GM19468 (cell line): ENCODE measurements around the gene SLC6A19.
"Not testable (repeated sequence)": the region's sequence is repeated elsewhere in the genome, so short reads cannot be mapped to it uniquely, and the experiment has no call there.

Experiments
- ATAC-seq: cut with Tn5 transposase; IDR thresholded peaks from one replicate; pipeline ENCODE4 v1.9.1; 2021; ENCODE audit warnings: mild to moderate bottlenecking, moderate library complexity, moderate number of reproducible peaks; ENCODE audit not compliant: unreplicated experiment; ENCODE audit errors: extremely low read depth

SLC6A19 gene

DNA sequence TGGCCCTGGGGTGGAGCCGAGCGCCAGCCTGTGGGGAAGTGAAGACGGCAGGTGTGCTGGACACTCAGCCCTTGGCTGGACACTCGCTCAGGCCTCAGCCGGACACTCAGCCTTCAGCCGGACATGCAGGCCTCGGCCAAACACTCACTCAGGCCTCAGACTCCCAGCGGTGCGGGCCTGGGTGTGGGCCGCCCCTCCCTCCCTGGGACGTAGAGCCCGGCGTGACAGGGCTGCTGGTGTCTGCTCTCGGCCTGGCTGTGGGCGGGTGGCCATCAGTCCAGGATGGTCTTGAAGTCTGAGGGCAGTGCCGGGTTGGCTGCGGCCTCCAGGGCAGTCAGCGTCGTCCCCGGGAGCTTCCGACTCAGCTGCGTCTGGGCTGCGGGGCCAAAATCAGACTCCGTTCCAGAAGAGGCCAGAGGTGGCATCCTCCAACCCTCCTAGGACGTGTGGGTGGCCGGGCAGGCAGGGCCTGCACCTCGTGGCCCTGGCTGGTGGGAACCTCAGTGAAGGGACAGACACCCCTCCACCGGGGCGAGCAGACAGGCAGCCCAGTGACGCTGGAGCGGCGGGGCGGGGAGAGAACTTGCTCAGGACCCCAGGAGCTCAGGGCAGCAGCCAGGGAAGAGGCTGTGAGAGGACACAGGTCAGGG lies 52.2 kb downstream of the SLC6A19 start:
- ATAC-seq = no peak

DNA sequence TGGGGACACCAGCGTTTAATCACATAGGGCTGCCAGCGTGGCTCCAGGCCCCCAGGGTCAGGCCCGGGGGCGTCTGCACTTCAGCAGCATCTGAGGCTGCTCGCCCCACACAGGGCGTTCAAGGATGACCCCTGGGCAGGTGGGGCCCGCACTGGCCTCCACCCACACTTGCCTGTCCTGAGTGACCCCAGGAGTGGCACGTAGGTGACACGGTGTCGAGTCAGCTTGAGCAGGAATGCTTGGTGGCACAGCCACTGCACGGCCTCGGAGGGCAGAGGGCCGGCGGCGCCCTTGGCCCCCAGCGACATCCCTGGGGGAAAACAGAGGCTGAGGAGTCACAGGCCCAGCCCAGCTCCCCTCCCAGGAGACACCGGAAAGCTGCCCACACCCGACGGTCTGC lies 52.8 kb downstream of the SLC6A19 start:
- ATAC-seq = no peak

DNA sequence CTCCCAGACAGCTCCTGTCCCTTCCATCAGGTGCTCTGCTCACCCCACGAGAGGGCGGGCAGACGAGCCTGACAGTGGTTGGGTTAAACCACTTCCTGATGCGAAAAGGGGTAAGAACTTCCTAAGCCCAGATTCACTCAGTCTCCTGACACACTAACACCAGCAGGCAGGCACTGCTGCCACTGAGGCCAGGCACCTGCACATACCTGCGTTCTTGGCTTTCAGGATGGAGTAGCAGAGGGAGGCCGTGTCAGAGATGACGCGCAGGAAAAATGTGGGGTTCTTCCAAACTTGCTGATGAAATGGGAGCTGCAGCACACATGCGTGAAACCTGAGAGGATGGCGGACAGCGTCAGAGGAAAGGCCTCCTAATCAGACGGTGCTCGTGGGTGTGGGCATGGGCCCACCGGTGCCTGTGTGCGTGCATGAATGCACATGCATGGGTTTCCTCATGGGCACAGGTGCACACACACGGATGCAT lies 53.7 kb downstream of the SLC6A19 start:
- no peak for ATAC-seq

DNA sequence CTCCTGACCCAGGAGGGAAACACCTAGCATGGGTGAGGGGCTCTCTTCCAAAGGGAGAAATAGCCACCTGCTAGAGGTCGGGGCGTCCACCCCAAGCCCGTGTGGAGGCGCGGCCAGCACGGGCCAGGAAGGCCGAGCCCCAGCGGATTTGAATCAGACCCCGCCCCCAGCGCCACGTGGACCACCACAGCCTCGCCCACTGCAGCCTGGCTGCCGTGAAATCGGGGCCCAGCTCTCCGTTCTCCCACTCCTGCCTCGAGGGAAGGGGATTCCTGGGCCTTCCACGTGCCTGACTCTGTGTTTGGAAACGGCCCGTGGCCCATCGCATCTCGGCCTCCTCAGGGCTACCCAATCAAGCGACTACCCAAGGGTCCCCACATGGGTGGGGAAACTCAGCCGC lies 55.4 kb downstream of the SLC6A19 start:
- no peak for ATAC-seq

- no peak for ATAC-seq
Observed at GRCh38 chr5:1257363-1257762, 56.0 kb downstream of the SLC6A19 start.

DNA sequence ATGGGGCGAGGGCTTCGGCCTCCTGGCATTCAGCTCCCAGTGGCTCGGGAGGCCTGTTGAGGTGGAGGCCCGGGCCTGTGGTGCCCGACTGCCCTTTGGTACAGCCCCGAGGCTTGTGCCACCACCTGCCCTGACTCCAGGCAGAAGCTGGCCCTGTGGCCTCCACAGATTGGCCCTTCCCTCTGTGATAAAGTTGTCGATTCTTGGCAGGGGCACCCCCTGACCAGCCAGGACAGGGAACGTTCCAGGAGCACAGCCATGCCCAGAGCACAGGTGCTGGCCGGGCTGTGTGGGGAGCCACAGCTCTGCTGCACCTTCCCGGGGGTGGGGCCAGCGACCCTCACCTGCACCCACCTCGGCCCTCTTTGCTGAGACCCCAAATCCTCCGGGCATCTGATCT lies 56.4 kb downstream of the SLC6A19 start:
- ATAC-seq = no peak

DNA sequence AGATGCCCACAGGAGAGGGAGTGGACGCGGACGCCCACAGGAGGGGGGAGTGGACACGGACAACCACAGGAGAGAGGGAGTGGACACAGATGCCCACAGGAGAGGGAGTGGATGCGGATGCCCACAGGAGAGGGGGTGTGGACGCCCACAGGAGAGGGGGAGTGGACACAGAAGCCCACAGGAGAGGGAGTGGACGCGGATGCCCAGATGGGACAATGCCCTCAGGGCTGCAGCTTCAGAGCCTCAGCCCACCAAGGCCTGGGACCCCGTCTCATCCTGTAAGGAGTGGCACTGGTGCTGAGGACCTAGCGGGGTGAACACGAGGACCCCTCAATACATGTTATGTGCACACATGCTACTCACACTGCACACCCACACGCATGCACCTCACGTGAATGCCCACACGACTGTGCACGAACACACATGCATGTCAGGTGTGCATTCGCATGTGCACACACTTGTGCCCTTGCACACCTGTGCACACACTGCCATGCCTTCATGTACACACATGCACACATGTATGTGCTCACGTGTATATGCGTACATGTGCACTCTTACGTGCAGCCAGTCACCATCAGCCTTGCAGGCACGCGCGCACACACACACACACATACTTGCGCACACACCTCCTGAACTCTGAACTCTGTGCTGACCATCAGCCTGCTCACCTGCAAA lies 58.5 kb downstream of the SLC6A19 start:
- ATAC-seq = no peak

DNA sequence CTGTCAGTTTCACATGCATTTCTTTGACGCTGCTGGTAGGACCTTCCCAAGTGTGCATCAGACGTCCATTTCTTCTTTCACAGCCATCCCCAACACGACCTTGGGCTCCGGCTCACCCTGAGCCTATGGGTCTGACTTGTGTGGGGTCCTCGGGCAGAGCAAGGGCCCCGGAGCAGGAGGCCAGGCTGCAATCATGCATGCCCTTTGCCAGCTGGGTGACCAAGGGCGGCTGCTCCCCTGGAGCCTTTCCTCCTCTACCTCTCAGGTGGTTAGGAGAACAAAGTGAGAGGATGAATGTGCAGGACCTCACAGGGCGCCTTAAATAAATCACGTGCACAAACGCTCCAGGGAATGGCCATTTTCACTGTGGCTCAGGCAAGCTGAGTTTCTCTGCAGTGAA lies 60.2 kb downstream of the SLC6A19 start:
- no peak for ATAC-seq

DNA sequence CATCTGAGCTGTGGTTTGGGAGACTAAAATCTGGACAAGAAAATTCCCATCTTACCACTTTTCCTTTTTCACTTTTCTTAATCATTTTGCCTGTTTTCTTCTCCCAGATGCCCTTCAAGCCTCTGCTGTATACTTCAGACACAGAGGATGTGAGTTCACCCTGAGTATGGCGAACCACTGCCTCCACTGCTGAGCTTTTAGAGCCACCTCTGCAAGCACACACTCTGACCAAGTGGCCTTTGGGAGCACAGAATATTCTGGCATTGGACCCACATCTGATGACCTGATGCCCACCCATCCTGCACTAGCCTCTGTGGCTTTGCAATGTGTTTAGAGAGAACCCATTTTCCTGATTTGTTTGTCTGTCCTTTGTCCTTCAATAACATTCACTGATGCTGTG lies 61.0 kb downstream of the SLC6A19 start:
- ATAC-seq = no peak

GRCh38 chr5:1264211-1264610 lies 62.8 kb downstream of the SLC6A19 start:
- ATAC-seq = no peak

DNA sequence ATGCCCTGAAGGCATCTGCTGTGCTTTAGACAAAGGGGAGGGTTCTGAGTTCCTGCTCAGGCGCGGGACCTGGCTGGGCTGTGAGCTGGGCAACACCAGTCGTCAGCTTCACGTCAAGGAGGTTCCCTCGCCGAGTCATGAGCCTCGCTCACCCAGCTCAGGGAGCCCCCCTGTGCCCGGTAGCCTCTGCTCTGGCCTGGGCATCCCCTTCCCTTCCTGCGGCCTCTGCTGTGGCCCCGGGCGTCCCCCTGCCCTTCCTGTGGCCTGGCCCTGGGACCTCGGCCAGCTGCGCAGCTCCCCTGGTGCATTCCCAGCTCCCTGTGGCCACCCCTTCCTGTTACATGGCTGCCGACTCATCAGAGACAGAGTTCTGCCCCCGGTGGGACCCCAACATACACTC lies 63.6 kb downstream of the SLC6A19 start:
- no peak for ATAC-seq

GRCh38 chr5:1265461-1266455 lies 64.4 kb downstream of the SLC6A19 start:
- ATAC-seq = no peak

GRCh38 chr5:1266791-1267190 lies 65.4 kb downstream of the SLC6A19 start:
- no peak for ATAC-seq

GRCh38 chr5:1267464-1267863 lies 66.1 kb downstream of the SLC6A19 start:
- ATAC-seq = not testable (repeated sequence)

DNA sequence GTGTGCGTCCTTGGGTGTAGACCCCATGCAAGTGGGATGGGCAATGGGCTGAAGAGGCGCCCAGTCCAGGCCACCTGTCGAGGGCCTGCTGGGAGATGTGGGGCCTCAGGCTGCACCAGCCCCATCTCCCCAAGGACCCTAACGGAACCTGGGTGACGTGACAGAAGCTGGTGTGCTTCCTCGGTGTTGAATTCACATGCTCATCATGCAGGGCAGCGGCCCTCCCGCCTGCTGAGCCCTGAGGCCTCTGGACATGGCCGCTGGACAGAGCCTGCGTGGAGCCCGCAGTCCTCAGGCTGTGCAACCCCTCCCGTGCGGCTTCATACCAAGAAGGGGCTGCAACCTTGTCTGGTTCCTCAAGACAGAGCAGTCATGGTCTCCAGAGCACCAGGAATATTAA lies 66.7 kb downstream of the SLC6A19 start:
- ATAC-seq = no peak

DNA sequence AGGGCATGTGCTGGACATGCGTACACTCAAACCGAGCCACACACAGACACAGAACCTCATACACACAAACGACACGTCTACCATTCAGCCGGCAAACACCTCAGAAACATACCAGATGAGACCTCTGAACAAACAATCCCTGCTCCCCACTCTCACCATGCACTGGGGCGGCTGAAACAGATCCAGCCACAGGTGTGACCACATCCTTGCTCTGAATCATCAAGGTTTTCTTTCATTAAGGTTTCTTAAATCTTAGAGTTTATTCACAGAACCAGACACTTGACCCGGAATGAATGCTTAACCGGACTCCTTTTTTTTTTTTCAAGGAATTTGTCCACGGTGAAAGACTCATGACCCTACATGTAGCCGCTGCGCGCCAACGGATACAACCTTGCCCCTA lies 67.3 kb downstream of the SLC6A19 start:
- ATAC-seq = no peak

GRCh38 chr5:1270426-1270825 lies 69.0 kb downstream of the SLC6A19 start:
- ATAC-seq = no peak

DNA sequence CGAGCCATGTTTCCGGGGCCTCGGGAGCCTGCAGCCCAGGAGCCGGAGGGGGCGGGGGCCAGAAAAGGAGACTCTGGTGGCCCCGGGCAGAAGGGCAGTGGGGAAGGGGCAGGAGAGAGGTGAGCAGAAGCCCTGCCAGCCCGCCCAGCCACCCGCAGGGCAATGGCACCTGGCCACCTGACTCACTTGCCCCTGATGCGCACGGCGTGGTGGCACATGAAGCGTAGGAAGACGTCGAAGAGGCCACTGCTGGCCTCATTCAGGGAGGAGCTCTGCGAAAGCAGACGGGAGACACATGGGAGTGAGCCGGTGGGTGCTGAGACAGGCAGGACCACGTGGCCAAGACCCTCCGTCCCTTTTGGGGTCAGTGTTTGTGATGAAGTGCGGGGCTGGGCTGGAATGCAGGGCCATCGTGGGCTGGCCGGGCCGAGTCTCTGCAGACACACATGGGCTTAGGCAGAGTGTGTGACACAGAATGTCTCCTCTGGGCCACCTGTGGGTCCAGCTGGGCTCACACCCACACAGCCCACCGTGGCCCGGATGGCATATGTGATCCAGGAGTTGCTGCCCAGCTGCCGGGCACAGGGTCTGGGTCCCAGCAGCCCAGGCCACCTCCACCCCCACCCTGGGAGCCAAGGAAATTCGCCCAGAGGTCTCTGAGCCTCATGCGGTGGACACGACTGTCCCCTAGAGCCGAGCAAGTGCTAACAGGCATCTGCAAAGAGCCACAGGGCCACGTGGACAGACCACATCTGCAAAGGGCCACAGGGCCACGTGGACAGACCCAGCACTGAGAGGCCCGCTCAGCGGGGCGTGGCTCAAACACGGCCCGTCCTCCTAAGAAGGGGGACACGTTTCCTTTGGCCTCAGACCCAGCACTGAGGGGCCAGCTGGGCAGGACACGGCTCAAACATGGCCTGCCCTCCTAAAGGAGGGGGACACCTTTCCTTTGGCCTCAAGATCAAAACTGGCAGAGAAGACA lies 69.8 kb downstream of the SLC6A19 start:
- no peak for ATAC-seq

GRCh38 chr5:1272201-1272600 lies 70.8 kb downstream of the SLC6A19 start:
- no peak for ATAC-seq

DNA sequence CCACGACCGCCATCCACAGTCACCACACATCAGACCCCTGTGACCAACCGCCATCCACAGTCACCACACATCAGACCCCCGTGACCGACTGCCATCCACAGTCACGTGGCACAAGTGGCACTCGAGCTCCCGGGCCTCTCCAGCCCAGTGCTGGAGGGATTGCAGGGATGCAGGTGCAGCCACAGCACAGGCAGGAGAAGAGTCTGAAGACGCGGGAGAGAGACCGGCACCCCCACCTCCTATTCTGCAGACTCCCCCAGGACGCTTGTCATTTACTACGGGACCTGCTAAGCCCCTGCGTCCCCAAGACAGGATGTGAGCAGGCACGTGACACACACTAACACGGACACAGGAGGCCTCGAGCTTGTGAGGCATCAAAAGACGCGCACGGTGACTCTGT lies 72.3 kb downstream of the SLC6A19 start:
- ATAC-seq = no peak
